Colonic mucosa (tissue), 4 donors: ENCODE data around the gene DOCK2. TPM values are rescaled to one million over a fixed set of nuclear protein-coding genes. Genes with fewer than 3 reads are reported as not detected.

Experiments used
- DNase-seq: peaks from one replicate; pipeline ENCODE4 v3.0.0-alpha.2; 2020
- H3K27ac ChIP-seq: fragments of 200-600 bp; one replicate; pipeline ENCODE4 v1.8.0; 2021
- H3K27me3 ChIP-seq: fragments of 200-600 bp; one replicate; pipeline ENCODE4 v1.8.0; 2021
- H3K36me3 ChIP-seq: fragments of 200-600 bp; one replicate; pipeline ENCODE4 v1.8.0; 2021
- H3K4me1 ChIP-seq: fragments of 200-600 bp; one replicate; pipeline ENCODE4 v1.8.0; 2021; ENCODE audit warnings: mild to moderate bottlenecking
- H3K4me3 ChIP-seq: fragments of 200-600 bp; one replicate; pipeline ENCODE4 v1.8.0; 2021
- H3K9ac ChIP-seq, 2 donors: one replicate each; pipeline ENCODE4 v1.7.0; 2013; ENCODE audit warnings: control low read depth in 2 of 2, low read depth in 2 of 2, low read length in 2 of 2
- H3K9me3 ChIP-seq: fragments of 200-600 bp; one replicate; pipeline ENCODE4 v1.8.0; 2021
- intact Hi-C: fragments of 100-400 bp; cut with DNase I; formaldehyde crosslinking; loops from one replicate; pipeline ENCODE4 v1.14.1; 2022
- total RNA-seq, 2 donors: library from RNA; stranded (reverse); fragmentation: NEBNext Ultra II Directional in 1 of 2; extraction: Animal tissue kit (Norgen Biotek cat#: 25700) in 1 of 2; gene quantifications; one replicate each; pipeline ENCODE4 v1.2.1, GENCODE V29; 2021
- TF ChIP-seq, protein P1 (sequence below): fragments of 200-600 bp; IDR thresholded peaks from one replicate; pipeline ENCODE4 v1.8.0; 2022; ENCODE audit warnings: antibody characterized with exemption, mild to moderate bottlenecking
- donor health status: healthy.
- donor health status: DM: no; HTN: no; CAD: no.
- donor health status: DM: no; HTN: no; CAD: no.

DOCK2 gene
- total RNA-seq, 2 donors from 2014 or later, result 4.8 to 6.0 TPM

DNA sequence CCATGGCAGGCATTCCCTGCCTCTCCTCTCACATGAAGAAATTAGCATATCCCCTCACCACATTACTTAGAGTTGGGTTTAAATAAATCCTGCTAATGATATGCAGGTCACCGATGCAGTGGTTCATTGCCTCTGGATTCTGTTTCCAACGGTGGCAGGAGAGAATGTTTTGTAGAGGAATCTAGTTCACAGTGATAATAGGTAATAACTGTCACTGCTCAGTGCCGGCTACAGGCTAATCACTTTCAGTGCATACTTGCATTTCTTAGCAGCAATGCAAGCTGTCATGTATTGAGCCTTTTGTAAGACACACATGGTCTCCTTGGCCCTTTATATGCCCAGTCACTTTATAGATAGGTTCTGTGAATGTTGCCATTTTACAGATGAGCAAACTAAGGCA is 402.8 kb downstream of the DOCK2 start:
- no peak for DNase-seq
- TF ChIP-seq, protein P1, sequence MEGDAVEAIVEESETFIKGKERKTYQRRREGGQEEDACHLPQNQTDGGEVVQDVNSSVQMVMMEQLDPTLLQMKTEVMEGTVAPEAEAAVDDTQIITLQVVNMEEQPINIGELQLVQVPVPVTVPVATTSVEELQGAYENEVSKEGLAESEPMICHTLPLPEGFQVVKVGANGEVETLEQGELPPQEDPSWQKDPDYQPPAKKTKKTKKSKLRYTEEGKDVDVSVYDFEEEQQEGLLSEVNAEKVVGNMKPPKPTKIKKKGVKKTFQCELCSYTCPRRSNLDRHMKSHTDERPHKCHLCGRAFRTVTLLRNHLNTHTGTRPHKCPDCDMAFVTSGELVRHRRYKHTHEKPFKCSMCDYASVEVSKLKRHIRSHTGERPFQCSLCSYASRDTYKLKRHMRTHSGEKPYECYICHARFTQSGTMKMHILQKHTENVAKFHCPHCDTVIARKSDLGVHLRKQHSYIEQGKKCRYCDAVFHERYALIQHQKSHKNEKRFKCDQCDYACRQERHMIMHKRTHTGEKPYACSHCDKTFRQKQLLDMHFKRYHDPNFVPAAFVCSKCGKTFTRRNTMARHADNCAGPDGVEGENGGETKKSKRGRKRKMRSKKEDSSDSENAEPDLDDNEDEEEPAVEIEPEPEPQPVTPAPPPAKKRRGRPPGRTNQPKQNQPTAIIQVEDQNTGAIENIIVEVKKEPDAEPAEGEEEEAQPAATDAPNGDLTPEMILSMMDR, result no peak
- Histone ChIP-seq H3K27me3 (no peaks in the 10 kb centered on the region), H3K9me3 (no peaks in the 10 kb centered on the region), H3K9ac (no peak overlapping the region), H3K4me3 (no peak overlapping the region), H3K4me1 (no peaks in the 10 kb centered on the region), H3K27ac (no peak overlapping the region), H3K36me3 (no peaks in the 10 kb centered on the region)
- intact Hi-C loops, result no loop called here

DNA sequence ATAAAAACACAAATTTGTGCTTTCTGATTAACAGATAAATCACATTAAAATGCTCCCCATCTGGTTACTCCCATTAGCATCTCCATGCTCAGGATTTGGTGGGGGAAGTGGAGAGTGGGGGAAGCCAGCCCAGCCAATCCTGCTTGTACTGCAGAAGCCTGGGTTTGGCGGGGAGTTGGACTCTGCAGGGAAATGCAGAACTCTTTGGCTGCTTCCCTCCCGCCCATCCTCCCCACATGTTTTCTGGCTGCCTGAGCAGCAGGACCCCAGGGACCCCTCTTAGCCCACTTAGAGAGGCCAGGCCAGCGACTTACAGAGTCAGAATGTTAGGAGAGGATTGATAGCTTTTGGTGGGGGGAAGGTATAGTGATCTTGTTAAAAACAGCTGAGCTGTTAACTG is 409.2 kb downstream of the DOCK2 start:
- intact Hi-C loops, result no loop called here

DNA sequence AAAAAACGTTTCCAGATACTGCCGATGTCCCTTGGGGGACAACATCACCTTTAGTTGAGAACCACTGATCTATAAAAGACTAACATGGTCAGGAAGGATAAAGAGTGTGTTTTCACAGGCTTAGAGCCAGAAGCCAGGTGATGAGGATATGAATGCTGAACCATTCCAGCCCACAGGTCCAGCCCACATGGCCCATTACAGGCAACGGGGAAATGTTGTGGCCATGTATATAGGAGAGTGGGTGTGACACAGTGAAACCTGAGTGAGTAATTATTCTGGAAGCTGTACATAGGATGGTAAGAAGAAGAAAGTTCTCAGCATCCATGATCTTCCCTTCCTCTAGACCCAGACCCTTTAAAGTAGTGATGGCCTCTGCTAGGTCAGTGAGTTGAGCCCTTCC is 412.6 kb downstream of the DOCK2 start:
- Histone ChIP-seq H3K4me3 (no peak overlapping the region), H3K9ac (no peak overlapping the region), H3K27ac (no peak overlapping the region), H3K4me1 (no peaks in the 10 kb centered on the region), H3K27me3 (no peaks in the 10 kb centered on the region), H3K9me3 (no peaks in the 10 kb centered on the region), H3K36me3 (no peaks in the 10 kb centered on the region)
- TF ChIP-seq, protein P1, result no peak
- intact Hi-C loops, result no loop called here
- no peak for DNase-seq

More for the DNA sequence above, 409.2 kb downstream of the DOCK2 start:
- Histone ChIP-seq H3K4me3 (no peak overlapping the region), H3K27ac (no peak overlapping the region), H3K9me3 (no peaks in the 10 kb centered on the region), H3K4me1 (no peaks in the 10 kb centered on the region), H3K36me3 (no peaks in the 10 kb centered on the region), H3K9ac (no peak overlapping the region), H3K27me3 (no peaks in the 10 kb centered on the region)
- DNase-seq, result no peak
- TF ChIP-seq, protein P1, result no peak

DNA sequence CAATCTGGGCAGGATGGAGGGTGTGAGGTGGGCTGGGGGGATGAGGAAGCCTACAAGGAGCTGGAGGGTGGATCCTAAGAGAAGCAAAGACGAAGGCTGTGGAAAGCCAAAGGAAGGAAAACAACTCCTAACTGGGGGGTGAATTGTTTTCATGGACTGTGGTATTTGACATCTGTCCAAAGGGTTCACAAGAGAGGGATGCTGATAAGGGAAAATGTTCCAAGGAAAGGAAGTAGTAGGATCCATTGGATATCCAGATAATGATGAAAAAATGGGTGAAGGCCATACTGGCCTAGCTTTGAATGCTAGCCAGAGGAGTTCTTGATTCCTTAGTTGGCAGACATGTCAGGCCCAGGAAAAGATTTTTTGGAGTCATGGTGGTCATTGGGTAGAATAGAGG is 416.8 kb downstream of the DOCK2 start:
- H3K9ac ChIP-seq, result no peak overlapping the region
- no peak overlapping the region for H3K27ac ChIP-seq
- H3K4me1 ChIP-seq, result no peaks in the 10 kb centered on the region
- intact Hi-C loops, result no loop called here
- no peak overlapping the region for H3K4me3 ChIP-seq
- no peak for DNase-seq
- TF ChIP-seq, protein P1, result no peak
- no peaks in the 10 kb centered on the region for H3K27me3 ChIP-seq
- H3K36me3 ChIP-seq, result no peaks in the 10 kb centered on the region
- H3K9me3 ChIP-seq, result no peaks in the 10 kb centered on the region

DNA sequence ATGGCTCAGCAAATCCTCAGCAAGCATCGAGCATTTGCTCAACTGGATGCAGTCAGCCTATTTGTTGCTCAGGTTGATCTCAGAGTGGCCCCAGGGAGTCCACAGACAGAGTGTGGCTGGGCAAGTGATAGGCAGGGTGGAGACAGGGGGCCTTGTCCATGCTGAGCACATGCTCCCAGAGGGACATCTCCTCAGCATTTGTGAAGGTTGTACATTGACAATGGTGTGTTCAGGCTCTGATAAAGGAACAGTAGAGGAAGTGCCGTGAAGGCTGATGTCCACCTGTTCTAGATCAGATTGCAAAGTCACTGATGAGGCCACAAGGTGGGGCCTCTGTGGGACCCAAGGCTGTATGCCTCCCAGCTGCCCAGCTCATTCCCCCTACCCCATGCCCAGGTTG is 418.5 kb downstream of the DOCK2 start:
- H3K9me3 ChIP-seq, result no peaks in the 10 kb centered on the region
- H3K27ac ChIP-seq, result no peak overlapping the region
- no peak for DNase-seq
- intact Hi-C loops, result no loop called here
- no peak overlapping the region for H3K4me3 ChIP-seq
- H3K4me1 ChIP-seq, result no peaks in the 10 kb centered on the region
- H3K9ac ChIP-seq, result no peak overlapping the region
- H3K27me3 ChIP-seq, result no peaks in the 10 kb centered on the region
- TF ChIP-seq, protein P1, result no peak
- no peaks in the 10 kb centered on the region for H3K36me3 ChIP-seq
